Inferior parietal cortex (tissue), 1 donor: ENCODE results near the gene MANEA.
A peak's percentile ranks its signal among the peaks of the same experiment; 100 is the strongest.
"Not testable (repeated sequence)": the region's sequence is repeated elsewhere in the genome, so short reads cannot be mapped to it uniquely, and the experiment has no call there.

ENCODE experiments used
- DNase-seq: peaks from one replicate; pipeline ENCODE4 v3.0.0-alpha.2; 2016; ENCODE audit errors: extremely low spot score

MANEA gene, protein sequence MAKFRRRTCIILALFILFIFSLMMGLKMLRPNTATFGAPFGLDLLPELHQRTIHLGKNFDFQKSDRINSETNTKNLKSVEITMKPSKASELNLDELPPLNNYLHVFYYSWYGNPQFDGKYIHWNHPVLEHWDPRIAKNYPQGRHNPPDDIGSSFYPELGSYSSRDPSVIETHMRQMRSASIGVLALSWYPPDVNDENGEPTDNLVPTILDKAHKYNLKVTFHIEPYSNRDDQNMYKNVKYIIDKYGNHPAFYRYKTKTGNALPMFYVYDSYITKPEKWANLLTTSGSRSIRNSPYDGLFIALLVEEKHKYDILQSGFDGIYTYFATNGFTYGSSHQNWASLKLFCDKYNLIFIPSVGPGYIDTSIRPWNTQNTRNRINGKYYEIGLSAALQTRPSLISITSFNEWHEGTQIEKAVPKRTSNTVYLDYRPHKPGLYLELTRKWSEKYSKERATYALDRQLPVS

DNA sequence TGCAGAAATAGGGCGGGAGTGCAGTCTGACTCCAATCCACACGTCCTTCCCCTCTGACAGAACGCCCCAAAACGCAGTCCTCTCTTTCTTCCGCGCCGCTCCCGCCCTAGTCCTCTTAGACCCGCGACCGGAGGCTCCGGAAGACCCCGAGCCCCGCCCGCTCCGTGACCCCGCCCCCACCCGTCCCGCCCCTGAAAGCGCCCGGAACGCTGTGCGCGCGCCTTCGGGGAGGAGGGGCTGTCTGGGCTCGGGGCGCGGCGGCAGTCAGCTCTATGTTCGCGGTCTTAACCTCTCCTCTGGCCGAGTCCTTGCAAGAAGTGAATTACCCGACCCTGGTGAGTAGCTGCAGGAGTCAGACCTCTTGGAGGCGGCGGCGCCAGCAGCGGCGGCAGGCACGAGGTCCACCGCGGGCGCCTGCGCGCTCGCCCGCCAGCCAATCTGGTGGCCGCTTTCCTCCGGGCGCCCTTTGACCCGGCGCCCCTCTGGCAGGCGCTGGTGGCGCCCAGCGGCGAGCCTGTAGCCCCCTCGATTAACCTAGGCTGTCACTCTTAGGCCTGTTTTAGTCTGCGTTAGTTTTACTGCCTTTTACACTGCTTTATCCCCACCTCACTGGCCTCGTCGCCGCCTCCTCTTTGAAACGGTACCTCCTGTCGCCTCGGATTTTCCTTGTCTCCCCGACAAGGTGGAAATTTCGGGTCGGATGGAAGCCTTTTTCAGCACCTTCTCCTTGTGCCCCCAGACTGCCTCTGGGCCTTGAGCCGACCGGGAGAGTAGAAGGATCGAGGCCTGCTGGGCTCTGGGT is at the start of gene MANEA:
TSS of gene MANEA (plus strand) at position 232 of the 802 bp plus-strand sequence. CDS start 8,905 bp downstream, outside the sequence.
- DNase-seq = no peak

DNA sequence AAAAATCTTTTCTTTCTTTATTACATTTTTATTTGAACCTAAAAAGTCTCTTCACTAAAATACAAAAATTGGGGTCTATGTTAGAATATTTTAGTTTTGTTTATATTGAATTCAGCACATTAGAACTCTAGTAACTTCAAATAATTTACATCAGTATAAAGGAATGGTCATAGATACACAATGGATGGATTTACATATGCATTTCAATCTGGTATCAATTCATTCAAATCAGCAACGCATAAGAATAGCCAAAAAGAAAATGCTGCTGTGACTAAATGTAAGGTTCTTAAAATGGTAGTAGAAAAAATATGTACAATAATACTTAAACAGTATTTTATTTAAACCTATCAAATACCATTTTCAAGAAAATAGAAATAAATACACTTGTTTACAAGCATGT is 47.6 kb upstream of the MANEA start:
- no peak for DNase-seq

DNA sequence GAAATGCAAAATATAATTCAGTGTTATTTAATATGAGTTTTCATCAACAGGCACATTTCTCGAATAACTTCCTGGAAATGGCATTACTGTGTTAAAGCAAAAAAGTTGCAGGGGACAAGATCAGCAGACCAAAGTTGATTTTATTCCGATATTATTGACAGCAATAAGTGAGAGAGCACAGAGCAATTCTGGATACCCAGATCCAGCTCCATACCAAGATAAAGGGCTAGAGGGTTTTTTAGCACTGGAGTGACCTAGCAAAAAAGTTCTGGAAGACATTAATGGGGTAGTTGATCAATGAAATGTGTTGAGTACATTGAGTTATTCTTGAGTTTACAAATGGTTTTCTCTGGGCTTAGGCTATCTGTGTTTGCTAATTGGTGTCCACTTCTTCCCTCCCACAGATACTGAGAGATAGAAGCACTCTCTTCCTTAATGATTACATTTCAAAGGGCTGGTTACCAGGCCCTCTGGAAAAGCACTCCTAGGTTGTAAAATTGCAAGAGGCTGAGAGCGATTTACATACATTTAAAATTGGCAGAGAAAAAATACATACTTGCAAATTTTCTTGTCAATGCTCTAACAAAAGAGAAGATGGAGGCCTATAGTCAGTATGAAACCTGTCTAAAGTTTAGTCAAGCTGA is 47.0 kb upstream of the MANEA start:
- no peak for DNase-seq

DNA sequence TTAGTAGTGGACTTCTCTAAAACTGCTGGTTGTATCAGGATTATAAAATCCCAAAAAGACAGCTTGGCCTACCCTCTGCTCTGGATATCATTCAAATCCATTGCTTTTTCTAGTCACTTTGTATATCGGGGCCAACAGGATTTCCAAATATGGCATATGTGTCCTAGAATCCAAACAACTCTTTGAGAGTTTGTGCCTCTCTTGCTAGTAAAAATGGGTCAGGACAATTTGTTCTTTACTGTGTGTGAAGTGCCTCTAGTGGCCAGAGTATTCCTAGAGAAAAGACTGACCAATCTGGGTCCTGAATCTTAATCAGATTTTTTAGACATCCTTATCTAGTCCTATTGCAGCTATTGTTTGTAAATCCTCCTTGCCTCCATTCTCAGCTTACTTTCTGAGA is 33.5 kb upstream of the MANEA start:
- no peak for DNase-seq

DNA sequence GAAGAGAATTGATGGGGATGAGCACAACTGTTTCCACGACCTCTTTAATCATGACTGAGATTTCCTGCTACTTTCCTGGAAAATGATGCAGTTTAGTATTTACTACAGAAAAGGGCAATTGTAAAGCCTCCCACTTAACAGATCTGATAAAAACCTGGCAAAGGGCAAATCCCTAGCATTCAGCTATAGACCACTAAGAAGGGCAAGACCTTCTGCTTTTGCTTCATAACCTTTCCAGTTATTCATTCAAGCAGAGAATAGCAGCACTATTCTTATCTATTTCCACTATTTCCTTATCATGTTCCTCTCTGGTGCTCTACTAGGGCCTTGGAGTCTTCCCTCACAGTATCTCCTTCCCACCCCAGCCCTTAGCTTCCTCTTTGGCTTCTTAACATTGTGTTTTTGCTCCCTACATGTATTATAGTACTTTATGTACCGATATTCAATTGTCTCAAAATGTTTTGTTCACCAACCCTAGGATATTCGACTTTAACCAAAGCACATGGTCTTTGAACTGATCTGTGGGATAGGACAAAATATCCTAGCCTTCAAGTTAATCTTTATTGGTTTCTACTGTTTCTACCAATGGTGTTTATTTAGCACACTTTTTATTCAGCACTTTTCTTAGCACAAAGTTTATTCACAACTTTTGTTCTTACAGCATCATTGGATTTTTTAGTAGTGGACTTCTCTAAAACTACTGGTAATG is 32.7 kb upstream of the MANEA start:
- no peak for DNase-seq

DNA sequence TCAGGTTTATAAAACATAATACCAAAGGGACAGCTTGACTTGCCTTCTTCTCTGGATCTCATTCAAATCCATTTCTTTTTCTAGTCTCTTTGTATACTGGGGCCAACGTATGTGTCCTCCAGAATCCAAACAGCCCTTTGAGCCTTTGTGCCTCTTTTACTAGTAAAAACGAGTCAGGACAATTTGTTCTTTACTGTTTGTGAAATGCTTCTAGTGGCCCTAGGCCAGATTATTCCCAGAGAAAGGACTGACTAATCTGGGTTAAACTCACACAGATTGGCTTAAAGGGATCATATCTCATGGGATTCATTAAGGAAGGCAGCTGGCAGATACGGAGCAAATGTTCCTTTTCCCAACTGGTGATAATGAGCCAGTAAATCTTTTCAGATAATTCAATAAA is 32.1 kb upstream of the MANEA start:
- no peak for DNase-seq

DNA sequence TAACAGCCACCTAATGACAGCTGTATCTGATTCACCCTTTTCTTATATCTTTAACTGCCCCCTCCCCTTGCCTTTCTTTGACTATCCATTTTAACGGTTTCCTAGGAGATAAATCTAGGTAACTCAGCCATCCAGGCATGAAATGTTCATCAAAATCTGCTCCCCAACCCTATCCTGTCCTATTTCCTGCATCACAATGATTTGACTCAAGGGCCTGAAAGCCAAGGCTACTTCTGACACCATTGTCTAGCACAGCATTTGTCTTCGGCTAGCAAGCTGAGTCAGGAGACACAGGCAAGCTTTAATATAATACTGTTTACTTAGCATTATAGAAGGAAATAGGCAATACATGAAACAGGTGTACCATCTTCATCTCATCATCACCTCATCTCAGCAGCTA is 31.6 kb upstream of the MANEA start:
- DNase-seq = no peak

DNA sequence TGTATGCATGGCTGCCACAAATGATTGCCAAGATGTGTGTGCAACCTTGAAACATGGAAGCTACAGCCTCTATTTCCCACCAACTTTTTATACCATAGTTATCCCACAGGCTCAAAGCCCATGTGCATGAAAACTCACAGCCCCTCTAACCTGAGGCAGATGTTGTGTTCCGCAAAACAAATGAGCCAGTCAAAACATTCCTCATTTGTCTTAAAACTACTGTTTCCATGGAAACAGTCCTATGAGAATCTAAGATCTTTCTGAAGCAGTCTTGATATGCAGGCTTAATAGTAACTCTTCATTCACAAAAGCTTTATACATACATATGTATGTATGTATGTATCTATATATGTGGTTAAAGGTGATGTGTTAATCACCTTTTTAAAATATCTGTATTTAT is 31.2 kb upstream of the MANEA start:
- no peak for DNase-seq

DNA sequence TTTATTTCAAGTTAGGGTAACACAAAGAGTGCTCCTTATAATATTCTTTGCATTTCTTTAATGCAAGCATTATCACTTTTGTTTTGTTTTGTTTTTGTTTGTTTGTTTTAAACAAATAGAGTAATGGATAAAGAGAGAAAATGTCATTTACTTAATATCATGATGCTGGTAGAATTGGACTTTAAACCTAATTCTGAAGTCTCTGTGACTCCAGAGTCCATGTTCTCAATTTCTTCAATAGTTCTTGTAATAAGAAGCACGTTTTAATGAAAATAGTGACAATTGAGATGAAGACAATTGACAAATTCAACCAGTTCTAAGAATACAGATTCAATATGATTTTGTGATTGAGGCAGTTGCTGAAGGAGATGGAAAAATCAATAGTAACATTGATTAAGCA is 30.3 kb upstream of the MANEA start:
- no peak for DNase-seq

DNA sequence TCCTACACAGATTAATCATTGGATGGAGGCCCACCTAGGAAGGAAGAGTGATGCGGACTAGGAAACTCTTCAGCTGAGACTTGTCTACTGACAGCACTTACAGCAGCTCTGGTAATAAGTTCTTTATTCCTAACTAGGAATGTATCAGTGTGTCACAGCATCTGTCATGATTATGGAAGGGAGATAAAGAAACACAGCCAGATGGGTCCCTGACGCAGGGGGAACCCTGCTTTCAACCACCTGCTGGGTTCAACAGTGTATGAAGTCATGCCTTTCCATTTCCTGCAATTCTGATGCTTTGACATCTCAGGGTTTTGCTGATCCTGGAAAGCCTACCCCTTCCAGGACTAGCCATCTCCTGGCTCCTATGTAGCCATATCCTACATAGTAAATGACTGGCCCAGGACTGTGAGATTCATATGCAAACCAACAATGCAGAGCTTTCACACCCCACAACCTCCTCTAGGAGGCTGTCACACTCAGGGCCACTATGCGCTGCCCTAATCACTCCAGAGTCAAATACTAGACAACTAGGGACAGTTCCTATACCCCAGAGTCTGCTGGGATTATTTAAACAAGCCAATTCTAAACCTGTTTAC is 29.0 kb upstream of the MANEA start:
- no peak for DNase-seq

DNA sequence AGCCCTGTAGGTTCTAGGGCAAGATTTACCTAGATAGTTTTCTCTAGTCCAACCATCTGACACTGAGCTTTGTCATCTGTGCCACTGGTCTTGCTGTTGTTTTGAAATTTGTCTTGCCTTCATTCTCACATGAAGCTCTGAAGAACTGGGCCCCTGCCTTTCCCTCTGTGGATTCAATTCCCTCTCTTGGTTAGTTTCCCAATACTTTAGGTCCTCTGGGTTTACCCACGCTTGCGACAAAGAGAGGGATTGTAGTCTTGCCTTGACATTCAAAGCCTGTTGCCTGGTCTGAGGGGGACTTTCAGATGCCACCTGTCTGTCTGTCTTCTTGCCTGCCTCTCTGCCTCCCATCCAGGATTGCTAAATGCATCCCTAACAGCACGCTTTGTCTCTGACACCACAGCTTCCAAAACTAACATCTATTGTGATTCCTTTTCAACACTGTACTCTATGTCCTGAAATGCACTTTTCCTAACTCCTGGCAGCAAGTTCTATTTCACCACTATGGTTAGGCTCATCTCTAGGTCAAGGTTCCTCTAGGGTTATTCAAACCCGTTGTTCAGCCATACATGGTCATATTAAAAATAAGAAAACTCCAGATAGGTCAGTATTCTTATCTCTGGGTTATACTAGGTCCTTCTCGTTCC is 25.5 kb upstream of the MANEA start:
- DNase-seq = no peak

DNA sequence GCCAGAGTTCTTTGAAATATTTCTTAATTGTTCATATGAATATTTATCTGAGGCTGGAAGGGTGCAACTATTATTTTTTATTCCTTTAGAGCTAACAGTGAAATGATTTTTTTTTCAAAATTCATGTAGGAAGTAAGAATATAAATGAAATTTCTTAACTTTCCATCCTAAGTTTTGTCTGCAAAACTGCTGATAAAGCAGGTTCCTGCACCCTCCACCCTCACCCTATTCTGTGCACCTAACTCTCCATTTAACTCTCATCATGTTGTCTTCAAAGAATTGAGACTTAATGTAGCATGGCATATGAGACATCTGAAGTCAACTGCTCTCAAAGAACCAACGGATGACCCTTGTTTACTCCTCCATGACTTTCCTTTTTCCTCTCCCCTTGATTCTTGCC is 23.5 kb upstream of the MANEA start:
- DNase-seq = no peak

DNA sequence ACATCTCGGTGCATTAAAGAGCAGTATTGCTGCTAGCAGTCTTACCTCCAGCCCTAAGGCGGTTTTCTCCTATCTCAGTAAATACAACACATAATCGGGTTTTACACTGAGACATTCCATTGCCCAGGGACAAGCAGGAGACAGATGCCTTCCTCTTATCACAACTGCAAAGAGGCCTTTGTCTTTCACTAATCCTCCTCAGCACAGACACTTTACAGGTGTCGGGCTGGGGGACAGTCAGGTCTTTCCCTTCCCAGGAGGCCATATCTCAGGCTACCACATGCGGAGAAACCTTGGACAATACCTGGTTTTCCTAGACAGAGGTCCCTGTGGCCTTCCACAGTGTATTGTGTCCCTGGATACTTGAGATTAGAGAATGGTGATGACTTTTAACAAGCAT is 16.4 kb upstream of the MANEA start:
- not testable (repeated sequence) for DNase-seq

DNA sequence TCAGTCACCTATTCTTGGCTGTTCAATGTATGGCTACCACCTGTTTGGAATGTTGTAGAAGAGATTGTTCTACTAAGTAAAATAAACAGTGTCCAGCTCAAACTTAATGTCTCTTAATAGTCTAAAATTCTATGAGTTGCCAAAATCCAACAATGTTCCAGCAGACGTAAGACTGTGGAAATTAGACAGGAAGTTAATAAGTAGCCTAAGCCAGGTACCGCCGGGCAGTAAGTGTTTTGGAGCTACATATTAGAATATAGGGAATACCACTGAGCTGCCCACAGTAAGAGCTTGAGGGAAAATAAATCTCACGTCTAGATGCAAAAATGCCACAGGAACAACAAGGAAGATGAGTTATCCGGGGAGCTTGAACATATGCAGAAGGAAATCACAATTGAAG is 7.8 kb upstream of the MANEA start:
- no peak for DNase-seq

DNA sequence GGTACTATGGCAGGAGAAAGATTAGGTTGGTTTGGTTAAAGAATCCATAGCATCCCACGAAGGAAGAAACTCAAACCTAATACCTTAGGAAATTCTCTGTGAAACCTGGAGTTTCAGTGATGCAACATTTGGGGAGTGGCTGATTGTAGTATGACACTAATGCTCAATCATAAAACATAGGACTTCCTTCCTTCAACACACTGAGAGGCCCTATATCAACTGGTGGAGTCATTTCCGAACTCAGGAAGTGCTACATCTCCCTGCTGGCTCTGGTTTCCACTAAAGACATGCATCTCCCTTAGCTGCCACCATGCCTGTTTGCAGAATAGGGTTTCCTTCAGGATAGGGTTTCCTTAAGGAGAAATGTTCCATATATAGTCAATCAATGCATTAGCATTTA is 5.2 kb upstream of the MANEA start:
- no peak for DNase-seq

DNA sequence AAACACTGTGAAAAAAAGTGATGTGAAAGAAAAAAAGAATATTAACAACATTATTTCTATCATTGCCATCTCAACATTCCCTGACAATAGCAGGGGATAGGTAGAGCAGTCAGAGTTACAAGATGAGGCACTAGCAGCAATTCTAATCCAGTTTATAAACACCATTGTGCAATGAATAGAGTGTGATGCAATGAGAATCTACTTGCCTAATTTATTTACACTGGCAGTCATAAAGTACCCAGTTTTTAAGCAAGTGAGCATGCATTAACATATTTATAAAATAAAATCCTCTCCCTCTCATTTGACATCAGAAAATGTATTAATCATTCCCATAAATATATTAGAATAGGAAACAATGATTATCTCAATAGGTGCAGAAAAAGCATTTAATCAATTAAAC is 2.5 kb upstream of the MANEA start:
- DNase-seq = no peak

DNA sequence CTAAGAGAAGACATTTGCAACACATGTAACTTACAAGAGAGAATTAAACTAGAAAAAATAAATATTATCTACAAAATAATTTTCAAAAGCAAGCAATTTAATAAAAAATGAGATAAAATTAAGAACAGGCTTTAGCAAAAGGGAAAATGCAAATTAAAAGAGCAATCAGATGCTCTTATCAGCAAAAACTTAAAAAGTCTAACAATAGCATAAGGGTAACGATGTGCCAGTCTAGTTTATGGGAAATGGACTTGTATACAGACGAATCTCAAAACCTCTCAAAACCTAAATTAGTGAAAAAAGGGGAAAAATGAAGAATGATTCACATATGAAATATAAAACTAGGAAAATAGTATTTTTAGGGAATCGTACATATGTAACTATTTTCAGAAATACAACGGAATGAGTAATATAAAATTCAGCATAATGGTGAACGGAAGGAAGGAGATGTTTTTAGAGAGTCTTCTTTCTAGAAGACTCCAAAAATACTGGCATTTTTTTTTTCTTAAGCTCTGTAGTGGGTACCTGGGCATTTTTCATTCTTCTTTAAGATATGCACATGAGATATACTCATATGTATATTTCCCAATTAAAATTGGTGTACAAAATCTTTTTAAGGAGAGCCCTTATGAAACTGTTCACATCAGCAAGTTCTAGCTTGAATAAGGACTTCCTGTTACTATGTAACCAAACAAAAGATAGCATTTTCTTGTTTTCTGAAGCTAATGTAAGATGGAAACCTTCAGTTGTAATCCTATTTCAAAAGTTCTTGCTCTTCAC is 927 bp upstream of the MANEA start:
- DNase-seq = peak; percentile 69

DNA sequence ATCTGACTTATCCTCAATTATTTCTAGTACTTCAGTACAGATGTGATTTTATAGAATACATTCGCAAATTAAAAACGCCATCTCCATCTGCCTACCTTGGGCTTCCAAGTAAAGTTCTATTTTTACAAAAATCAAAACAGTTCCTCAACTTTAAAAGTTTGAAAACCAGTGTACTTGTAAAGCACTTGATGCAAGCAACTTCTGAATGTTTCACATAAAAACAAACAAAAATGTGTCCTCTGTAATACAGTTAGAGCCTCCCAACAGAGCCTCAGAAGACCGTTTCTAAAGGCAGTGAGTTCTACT is 384 bp upstream of the MANEA start:
- peak; percentile 76 for DNase-seq

DNA sequence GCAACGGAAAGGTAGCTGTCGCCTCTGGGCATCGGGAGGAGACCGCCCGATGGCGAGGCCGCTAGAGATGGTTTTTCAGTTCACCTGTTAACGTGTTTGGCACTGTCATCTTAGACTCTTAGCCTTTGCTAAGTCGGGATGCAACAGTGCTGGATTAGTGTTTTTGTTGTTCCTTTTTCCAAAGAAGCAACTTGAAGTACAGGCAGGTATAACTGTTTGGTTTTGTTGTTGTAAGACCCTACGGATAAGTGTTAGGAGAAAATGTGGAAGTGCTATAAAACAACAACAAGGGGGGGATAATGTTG is 723 bp downstream of the MANEA start:
- no peak for DNase-seq

DNA sequence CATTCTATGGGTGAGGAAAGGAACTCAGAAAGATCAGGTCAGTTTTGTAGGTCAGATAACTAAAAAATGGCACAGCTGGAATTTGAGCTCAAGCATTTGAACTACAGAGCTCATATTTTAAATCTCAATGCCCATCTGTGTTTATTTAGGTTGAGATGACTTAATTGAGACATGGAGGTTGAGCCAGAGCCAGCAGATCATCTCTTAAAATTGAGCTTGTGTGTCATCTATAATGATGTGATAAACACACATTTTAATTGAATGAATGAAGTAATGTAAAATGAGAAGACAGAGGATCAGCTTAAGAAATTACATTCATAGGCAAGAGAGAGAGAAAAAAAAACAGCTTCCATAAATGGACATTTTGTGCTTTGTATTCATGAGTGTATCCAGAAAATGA is 3.7 kb downstream of the MANEA start:
- no peak for DNase-seq

DNA sequence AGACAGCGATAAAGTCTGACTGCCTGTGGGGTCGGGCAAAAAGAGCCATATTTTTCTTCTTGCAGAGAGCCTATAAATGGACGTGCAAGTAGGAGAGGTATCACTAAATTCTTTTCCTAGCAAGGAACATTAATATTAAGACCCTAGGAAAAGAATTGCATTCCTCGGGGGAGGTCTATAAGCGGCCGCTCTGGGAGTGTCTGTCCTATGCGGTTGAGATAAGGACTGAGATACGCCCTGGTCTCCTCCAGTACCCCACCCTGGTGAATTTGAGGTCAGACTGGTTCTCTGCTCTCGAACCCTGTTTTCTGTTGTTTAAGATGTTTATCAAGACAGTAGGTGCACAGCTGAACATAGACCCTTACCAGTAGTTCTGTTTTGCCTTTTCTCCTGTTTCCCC is 6.9 kb downstream of the MANEA start:
- DNase-seq = not testable (repeated sequence)
